HG02588 (cell line): ENCODE results near the gene CAMP.
"Not testable (repeated sequence)": the region's sequence is repeated elsewhere in the genome, so short reads cannot be mapped to it uniquely, and the experiment has no call there.

ENCODE experiments used
- ATAC-seq: cut with Tn5 transposase; IDR thresholded peaks from one replicate; pipeline ENCODE4 v1.9.1; 2021; ENCODE audit warnings: mild to moderate bottlenecking, moderate library complexity; ENCODE audit not compliant: unreplicated experiment

The CAMP gene

DNA sequence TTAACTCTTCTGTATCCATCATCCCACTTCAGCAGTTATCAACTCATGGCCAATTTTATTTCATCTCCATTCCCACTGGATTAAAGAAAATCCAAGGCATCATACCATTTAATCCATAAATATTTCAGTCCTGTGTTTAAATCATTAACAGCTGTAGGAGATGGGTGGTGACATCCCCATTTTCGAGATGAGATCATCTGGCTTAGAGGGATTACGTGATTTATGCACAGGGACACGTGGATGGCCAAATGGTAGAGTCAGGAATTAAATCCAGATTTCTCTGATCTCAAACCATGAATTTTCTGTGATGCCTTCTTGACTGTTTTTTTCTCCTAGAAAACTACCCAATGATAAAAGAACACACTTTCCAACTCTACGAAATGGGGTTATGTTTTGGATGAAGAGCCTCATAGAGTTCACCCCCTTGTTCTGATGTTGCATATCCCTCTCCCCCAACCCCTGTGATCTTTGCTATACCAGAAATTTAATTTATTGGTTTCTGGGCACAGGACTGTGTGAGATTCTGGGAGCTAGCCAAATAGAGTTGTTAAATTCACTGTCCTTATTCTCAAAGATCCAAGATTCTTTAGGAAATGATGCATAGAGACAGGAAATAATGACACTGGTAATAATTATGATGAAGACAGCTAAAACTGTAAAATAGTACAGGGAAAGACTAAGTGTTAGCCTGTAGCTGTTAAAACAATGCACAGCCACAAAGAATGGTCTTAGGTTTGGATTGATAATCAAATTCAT, 25.0 kb downstream of the CAMP start:
- ATAC-seq: no peak

DNA sequence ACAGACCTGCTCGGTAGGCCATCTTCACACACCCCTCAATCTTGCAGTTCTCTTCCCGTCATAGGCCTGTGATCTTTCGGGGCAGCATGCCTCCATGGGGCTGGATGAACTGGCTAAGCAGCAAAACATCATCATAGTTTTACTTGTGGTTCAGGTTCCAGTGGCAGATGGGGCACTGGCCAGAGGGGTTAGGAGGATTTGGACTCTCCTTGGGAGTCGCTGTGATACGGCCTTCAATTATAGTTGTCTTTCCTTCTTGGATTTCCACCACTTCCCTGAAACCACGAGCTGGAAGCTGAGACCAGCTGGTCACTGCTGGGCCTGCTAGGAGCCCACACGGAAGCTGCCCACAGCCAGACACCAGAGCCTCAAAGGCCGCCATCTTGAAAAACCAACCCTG, 33.3 kb downstream of the CAMP start:
- ATAC-seq: no peak

GRCh38 chr3:48258530-48258929, 35.2 kb downstream of the CAMP start:
- ATAC-seq: no peak

GRCh38 chr3:48267782-48268181, 44.5 kb downstream of the CAMP start:
- ATAC-seq: no peak

- no peak for ATAC-seq
Measured at GRCh38 chr3:48268381-48268935, 45.2 kb downstream of the CAMP start.

DNA sequence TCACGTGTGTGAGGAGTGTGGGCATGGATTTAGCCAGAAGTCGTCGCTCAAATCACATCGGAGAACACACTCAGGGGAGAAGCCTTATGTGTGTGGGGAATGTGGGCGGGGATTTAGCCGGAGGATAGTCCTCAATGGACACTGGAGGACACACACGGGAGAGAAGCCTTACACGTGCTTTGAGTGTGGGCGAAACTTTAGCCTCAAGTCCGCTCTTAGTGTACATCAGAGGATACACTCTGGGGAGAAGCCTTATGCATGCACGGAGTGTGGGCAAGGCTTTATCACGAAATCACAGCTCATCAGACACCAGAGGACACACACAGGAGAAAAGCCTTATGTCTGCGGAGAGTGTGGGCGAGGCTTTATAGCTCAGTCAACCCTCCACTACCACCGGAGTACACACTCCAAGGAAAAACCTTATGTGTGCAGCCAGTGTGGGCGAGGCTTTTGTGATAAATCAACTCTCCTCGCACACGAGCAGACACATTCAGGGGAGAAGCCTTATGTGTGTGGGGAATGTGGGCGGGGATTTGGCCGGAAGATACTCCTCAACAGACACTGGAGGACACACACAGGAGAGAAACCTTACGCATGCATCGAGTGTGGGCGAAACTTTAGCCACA, 45.8 kb downstream of the CAMP start:
- no peak for ATAC-seq

- ATAC-seq: no peak
Measured at GRCh38 chr3:48269592-48269991, 46.3 kb downstream of the CAMP start.

GRCh38 chr3:48270306-48270705, 47.0 kb downstream of the CAMP start:
- no peak for ATAC-seq

- not testable (repeated sequence) for ATAC-seq
Measured at GRCh38 chr3:48271223-48271622, 47.9 kb downstream of the CAMP start.

DNA sequence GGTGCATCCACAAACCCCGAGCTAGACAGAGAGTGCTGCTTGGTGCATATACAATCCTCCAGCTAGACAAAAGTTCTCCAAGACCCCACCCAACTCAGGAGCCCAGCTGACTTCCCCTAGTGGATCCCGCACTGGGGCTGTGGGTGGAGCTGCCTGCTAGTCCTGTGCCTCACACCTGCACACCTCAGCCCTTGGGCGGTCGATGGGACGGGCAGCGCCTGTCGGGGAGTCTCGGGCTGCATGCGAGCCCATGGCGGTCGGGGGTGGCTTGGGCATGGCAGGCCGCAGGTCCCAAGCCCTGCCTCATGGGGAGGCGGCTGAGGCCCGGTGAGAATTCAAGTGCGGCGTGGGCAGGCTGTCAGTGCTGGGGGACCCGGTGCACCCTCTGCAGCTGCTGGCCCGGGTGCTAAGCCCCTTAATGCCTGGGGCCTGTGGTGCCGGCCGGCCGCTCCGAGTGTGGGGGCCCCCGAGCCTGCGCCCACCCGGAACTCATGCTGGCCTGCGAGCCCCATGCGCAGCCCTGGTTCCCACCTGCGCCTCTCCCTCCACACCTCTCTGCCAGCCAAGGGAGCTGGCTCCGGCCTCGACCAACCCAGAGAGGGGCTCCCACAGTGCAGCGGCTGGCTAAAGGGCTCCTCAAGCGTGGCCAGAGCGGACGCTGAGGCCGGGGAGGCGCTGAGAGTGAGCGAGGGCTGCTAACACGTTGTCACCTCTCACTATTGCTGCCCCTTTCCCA, 48.6 kb downstream of the CAMP start:
- no peak for ATAC-seq

DNA sequence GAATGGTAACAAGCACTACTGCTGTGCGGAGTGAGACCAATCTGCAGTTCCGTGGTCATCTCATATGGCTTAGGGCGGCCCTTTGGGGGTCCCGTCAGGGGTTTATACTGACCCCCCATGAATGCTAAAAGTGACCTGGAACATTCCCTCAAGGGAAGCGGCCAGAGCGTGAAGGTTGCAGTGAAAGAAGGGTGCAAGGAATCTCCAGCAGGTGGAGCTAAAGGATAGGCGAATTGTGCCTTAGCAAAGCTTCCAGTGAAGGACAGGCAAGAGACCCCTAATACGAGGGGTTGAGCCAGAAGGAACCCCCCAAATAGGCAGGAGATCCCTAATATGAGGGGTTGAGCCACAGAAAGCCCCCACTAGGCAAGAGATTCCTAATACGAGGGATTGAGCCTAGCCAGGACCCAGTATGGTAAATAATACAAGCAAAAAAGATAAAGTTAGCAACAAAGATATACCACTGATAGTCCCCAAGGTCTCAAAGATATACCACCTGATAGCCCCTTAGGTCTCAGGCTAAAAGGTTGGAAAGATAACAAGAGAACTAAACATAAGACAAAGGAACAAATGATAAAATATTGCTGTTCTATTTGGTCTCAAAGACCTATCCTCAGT, 50.4 kb downstream of the CAMP start:
- no peak for ATAC-seq

GRCh38 chr3:48274452-48274851, 51.2 kb downstream of the CAMP start:
- no peak for ATAC-seq
